HepG2 (cell line): Measurements from ENCODE around the gene SELENOH. TPM values are rescaled to one million over a fixed set of nuclear protein-coding genes. Genes with fewer than 3 reads are reported as not detected.

Experiments
- ATAC-seq: fragments of 200-7000 bp; cut with Tn5 transposase; 3 replicates; pipeline ENCODE4 v1.9.1; 2020; ENCODE audit warnings: mild to moderate bottlenecking, moderate library complexity
- BruUV-seq: library from RNA; stranded (reverse); fragments of 400-500 nt; replicated peaks from 2 replicates; lab custom pipeline; 2021; lab: Mats Ljungman, UMichigan
- CTCF ChIA-PET: fragments of 300-600 bp; formaldehyde crosslinking; extraction: SDS; loops from one replicate; lab custom pipeline; 2021; ENCODE audit warnings: low total read pairs, inconsistent platforms, low intra/inter-chr PET ratio; lab: Yijun Ruan, JAX
- POLR2A ChIA-PET: fragments of 350-600 bp; sonication (Branson Sonifier 250); formaldehyde crosslinking; loops from one replicate; lab custom pipeline; 2020; ENCODE audit warnings: antibody characterized with exemption, inconsistent platforms; lab: Yijun Ruan, JAX
- DNase-seq: peaks from one replicate; pipeline ENCODE4 v3.0.0-alpha.2; 2015; ENCODE audit warnings: low spot score
- FAIRE-seq: peaks from 3 replicates; lab custom pipeline; 2011; peaks lifted over from hg19 to GRCh38; lab: Jason Lieb, UNC
- H2AFZ ChIP-seq: one replicate; pipeline ENCODE4 v1.6.1; 2011; ENCODE audit warnings: low read length, inconsistent platforms
- H3K27ac ChIP-seq: fragments of 300-600 bp; 3 replicates; pipeline ENCODE4 v1.8.0; 2011; ENCODE audit warnings: mixed run types, mild to moderate bottlenecking, mixed read lengths, low read length, inconsistent platforms; ENCODE audit not compliant: insufficient read depth; ENCODE audit errors: extremely low read length
- H3K27me3 ChIP-seq, 2 experiments: fragments of 200-600 bp in 1 of 2; 2 replicates in 1 of 2; 3 replicates in 1 of 2; pipeline versions ENCODE4 v1.6.0 to v1.8.0; 2011; ENCODE audit warnings: low read length in 2 of 2, mild to moderate bottlenecking in 2 of 2, moderate library complexity in 2 of 2, inconsistent platforms in 1 of 2; ENCODE audit not compliant: insufficient read depth in 2 of 2, control insufficient read depth in 1 of 2
- H3K36me3 ChIP-seq, 2 experiments: fragments of 200-600 bp in 1 of 2; replicated peaks in 1 of 2; 2 replicates in 1 of 2; 3 replicates in 1 of 2; pipeline versions ENCODE4 v1.5.1 to v1.8.0; 2011; ENCODE audit warnings: low read length in 2 of 2, inconsistent platforms in 1 of 2; ENCODE audit not compliant: insufficient read depth in 2 of 2, control insufficient read depth in 1 of 2
- H3K4me1 ChIP-seq: 2 replicates; pipeline ENCODE4 v1.5.1; 2012; ENCODE audit warnings: low read length, inconsistent platforms; ENCODE audit not compliant: insufficient read depth
- H3K4me2 ChIP-seq: 2 replicates; pipeline ENCODE4 v1.6.0; 2011; ENCODE audit warnings: low read depth, low read length, inconsistent platforms
- H3K4me3 ChIP-seq, 3 experiments: fragments of 200-600 bp in 1 of 3; sonication (generic), shearing (Covaris generic) in 1 of 3; replicated peaks in 1 of 3; 2 replicates each; pipeline ENCODE4 v1.5.1; 2011 to 2016; ENCODE audit warnings: low read length in 3 of 3, inconsistent platforms in 2 of 3, low read depth in 2 of 3, mild to moderate bottlenecking in 2 of 3, control low read depth in 1 of 3, mixed read lengths in 1 of 3; ENCODE audit not compliant: insufficient read depth in 1 of 3
- H3K79me2 ChIP-seq: one replicate; pipeline ENCODE4 v1.6.1; 2011; ENCODE audit warnings: low read length, inconsistent platforms; ENCODE audit not compliant: insufficient read depth
- H3K9ac ChIP-seq: 2 replicates; pipeline ENCODE4 v1.6.0; 2011; ENCODE audit warnings: mild to moderate bottlenecking, low read depth, low read length, inconsistent platforms; ENCODE audit not compliant: insufficient read depth
- H3K9me3 ChIP-seq: 2 replicates; pipeline ENCODE4 v1.5.1; 2012; ENCODE audit warnings: mild to moderate bottlenecking, low read length
- H4K20me1 ChIP-seq: 2 replicates; pipeline ENCODE4 v1.6.0; 2011; ENCODE audit warnings: inconsistent platforms, mild to moderate bottlenecking, low read length, moderate library complexity; ENCODE audit not compliant: insufficient read depth
- CBX2 ChIP-seq, 2 experiments: fragments of 200-600 bp in 1 of 2; sonication (generic); formaldehyde crosslinking in 1 of 2; IDR thresholded peaks; 2 replicates each; pipeline versions ENCODE4 v1.7.0 to v1.8.1; 2018 to 2022; ENCODE audit warnings: low read depth in 2 of 2, low read length in 1 of 2, mild to moderate bottlenecking in 1 of 2, missing genetic modification reagents in 1 of 2
- CEBPG ChIP-seq: IDR thresholded peaks from 2 replicates; pipeline ENCODE4 v1.6.1; 2016
- ELK4 ChIP-seq: sonication (generic); formaldehyde crosslinking; IDR thresholded peaks from 2 replicates; pipeline ENCODE4 v1.9.0; 2021; ENCODE audit warnings: missing genetic modification reagents, borderline replicate concordance
- ESRRA ChIP-seq: sonication (generic); formaldehyde crosslinking; IDR thresholded peaks from 2 replicates; pipeline ENCODE4 v1.5.1; 2020; ENCODE audit warnings: mild to moderate bottlenecking, low read depth, missing genetic modification reagents
- FIP1L1 ChIP-seq: fragments of 200-400 bp; formaldehyde crosslinking; IDR thresholded peaks from 2 replicates; pipeline ENCODE4 v1.6.1; 2018; ENCODE audit warnings: low read depth, mild to moderate bottlenecking, low read length, moderate library complexity, borderline replicate concordance; ENCODE audit not compliant: insufficient read depth
- KMT2A ChIP-seq: sonication (generic); formaldehyde crosslinking; IDR thresholded peaks from 2 replicates; pipeline ENCODE4 v1.4.0; 2020; ENCODE audit warnings: missing genetic modification reagents
- MYC ChIP-seq: sonication (generic); formaldehyde crosslinking; IDR thresholded peaks from 2 replicates; pipeline ENCODE4 v1.9.0; 2021; ENCODE audit warnings: missing genetic modification reagents, borderline replicate concordance
- NR1H2 ChIP-seq: sonication (generic); formaldehyde crosslinking; IDR thresholded peaks from 2 replicates; pipeline ENCODE4 v1.8.1; 2022; ENCODE audit warnings: low read depth, missing genetic modification reagents, borderline replicate concordance
- PAX8 ChIP-seq: sonication (generic); formaldehyde crosslinking; IDR thresholded peaks from 2 replicates; pipeline ENCODE4 v1.8.0; 2022; ENCODE audit warnings: mild to moderate bottlenecking, missing genetic modification reagents, borderline replicate concordance
- ZFP1 ChIP-seq: IDR thresholded peaks from 2 replicates; pipeline ENCODE4 v1.6.1; 2016
- ZFP82 ChIP-seq: sonication (generic); formaldehyde crosslinking; IDR thresholded peaks from 2 replicates; pipeline ENCODE4 v1.5.1; 2020; ENCODE audit warnings: mild to moderate bottlenecking, missing genetic modification reagents, borderline replicate concordance
- ZNF124 ChIP-seq: sonication (generic); formaldehyde crosslinking; IDR thresholded peaks from 2 replicates; pipeline ENCODE4 v1.4.0; 2020; ENCODE audit warnings: missing genetic modification reagents
- ZNF546 ChIP-seq: sonication (generic); formaldehyde crosslinking; conservative IDR thresholded peaks from 2 replicates; pipeline ENCODE4 v1.8.1; 2023; ENCODE audit warnings: mild to moderate bottlenecking, missing genetic modification reagents
- ZNF652 ChIP-seq: IDR thresholded peaks from 2 replicates; pipeline ENCODE4 v1.6.1; 2016; ENCODE audit warnings: low read depth, borderline replicate concordance
- ZNF749 ChIP-seq: sonication (generic); formaldehyde crosslinking; IDR thresholded peaks from 2 replicates; pipeline ENCODE4 v1.8.0; 2022; ENCODE audit warnings: mild to moderate bottlenecking, missing genetic modification reagents, moderate library complexity, borderline replicate concordance
- in situ Hi-C: cut with HindIII; loops from 2 replicates; pipeline ENCODE4 v1.10.0; 2017; ENCODE audit warnings: low pct_unique_long_range_greater_than_20kb; ENCODE audit not compliant: extremely low pct_ligation_motif_present
- intact Hi-C: fragments of 100-400 bp; cut with micrococcal nuclease; formaldehyde crosslinking; loops from one replicate; pipeline ENCODE4 v1.10.0; 2022; ENCODE audit not compliant: unreplicated experiment
- polyA plus RNA-seq, 8 experiments: library from polyadenylated mRNA; depleted of rRNA in 3 of 8; stranded (reverse) in 7 of 8; unstranded in 1 of 8; fragments of >200 nt; fragmentation: Illumina TruSeq in 4 of 8; extraction: Trizol in 4 of 8; gene quantifications; 2 replicates each; pipeline versions ENCODE4 v1.2.1 to v1.2.3, GENCODE V29; 2011 to 2016; ENCODE audit warnings: low read depth in 4 of 8, missing spikeins in 1 of 8, mixed read lengths in 1 of 8; ENCODE audit not compliant: insufficient read depth in 1 of 8
- total RNA-seq, 5 experiments: library from RNA; depleted of rRNA; stranded (reverse); fragments of >200 nt; fragmentation: Illumina TruSeq; extraction: Trizol; gene quantifications; 2 replicates each; pipeline ENCODE4 v1.2.3, GENCODE V29; 2016; ENCODE audit warnings: low read depth in 1 of 5

Gene SELENOH
- total and polyA plus RNA-seq, 2 of the 13 experiments (the other 11 are each of a cell fraction or from before 2014, with no cell fraction given), result 27.2 to 77.4 TPM

GRCh38 chr11:57751176-57751575, 9.9 kb downstream of the SELENOH start:
- Histone ChIP-seq H2AFZ (no peak overlapping the region), H4K20me1 (no peaks in the 10 kb centered on the region), H3K27me3 (no peaks in the 10 kb centered on the region), H3K36me3 (no peaks in the 10 kb centered on the region), H3K4me3 (no peak overlapping the region), H3K9ac (no peak overlapping the region), H3K79me2 (no peaks in the 10 kb centered on the region), H3K9me3 (no peaks in the 10 kb centered on the region), H3K4me2 (no peak overlapping the region), H3K27ac (no peak overlapping the region), H3K4me1 (peaks cover 21% of the 10 kb centered on the region)
- BruUV-seq, result no TSS peak
- intact Hi-C loops, result loop anchor here (1.0 kb wide), 1 partner anchor 49 kb away; no protein-coding TSS in a partner anchor
- ChIA-PET CTCF (interaction anchor here (1.5 to 3.1 kb wide), 2 partner anchors 50 to 762 kb away, joined by 5 to 47 read pairs; no protein-coding TSS in a partner anchor), POLR2A (interaction anchor here (1.4 to 2.9 kb wide), 4 partner anchors 9 to 49 kb away, joined by 9 to 19 read pairs (median 12); partner anchors contain the start of genes CTNND1 and SELENOH)
- TF ChIP-seq PAX8 (CRISPR knock-in tag), result no peak
- no peak for TF ChIP-seq ZNF749 (CRISPR knock-in tag)
- no peak for TF ChIP-seq CEBPG
- TF ChIP-seq ELK4, result no peak
- TF ChIP-seq ZFP82 (CRISPR knock-in tag), result no peak
- TF ChIP-seq ZFP1 (CRISPR knock-in tag), result no peak
- TF ChIP-seq NR1H2 (CRISPR knock-in tag), result no peak
- TF ChIP-seq ESRRA (CRISPR knock-in tag), result no peak
- no peak for TF ChIP-seq MYC (CRISPR knock-in tag)
- no peak for TF ChIP-seq ZNF124 (CRISPR knock-in tag)
- TF ChIP-seq ZNF546 (CRISPR knock-in tag), result no peak
- TF ChIP-seq CBX2 (IDR thresholded peaks at IDR 0.05; ENCODE audit: low read depth, low read length), result no peak
- no peak for TF ChIP-seq CBX2 (CRISPR knock-in tag; IDR thresholded peaks at IDR 0.05; ENCODE audit: low read depth)
- TF ChIP-seq ZNF652, result no peak
- TF ChIP-seq KMT2A (CRISPR knock-in tag), result no peak
- TF ChIP-seq FIP1L1, result no peak
- FAIRE-seq, result no peak
- ATAC-seq, result no peak
- in situ Hi-C loops, result no loop called here
- DNase-seq, result no peak
